H54 (cell line): ENCODE data around the gene TEX51.

Experiments used
- DNase-seq: peaks from one replicate; pipeline ENCODE4 v3.0.0; 2011; ENCODE audit warnings: low spot score, mixed read lengths; ENCODE audit not compliant: insufficient read length
- FAIRE-seq: peaks from 3 replicates; lab custom pipeline; 2011; peaks lifted over from hg19 to GRCh38; lab: Jason Lieb, UNC
- POLR2A ChIP-seq: IDR thresholded peaks from 2 replicates; pipeline ENCODE4 v1.6.1; 2011; ENCODE audit warnings: low read depth, mild to moderate bottlenecking, low read length

The TEX51 gene

GRCh38 chr2:126893153-126893552 lies 5.5 kb upstream of the TEX51 start:
- FAIRE-seq (no peak), DNase-seq (no peak)
- TF ChIP-seq POLR2A = no peak

- FAIRE-seq (no peak), DNase-seq (no peak)
- no peak for TF ChIP-seq POLR2A
Measured at GRCh38 chr2:126893606-126894005, 5.1 kb upstream of the TEX51 start.

- no peak for FAIRE-seq
- TF ChIP-seq POLR2A = no peak
- DNase-seq = no peak
Measured at GRCh38 chr2:126894082-126894481, 4.6 kb upstream of the TEX51 start.

GRCh38 chr2:126894585-126895182 lies 4.0 kb upstream of the TEX51 start:
- FAIRE-seq (no peak), DNase-seq (no peak)

GRCh38 chr2:126895336-126895735 lies 3.4 kb upstream of the TEX51 start:
- FAIRE-seq = no peak
- DNase-seq = no peak
- TF ChIP-seq POLR2A = no peak

More at GRCh38 chr2:126894585-126895182, 4.0 kb upstream of the TEX51 start:
- no peak for TF ChIP-seq POLR2A

GRCh38 chr2:126896471-126896870 lies 2.2 kb upstream of the TEX51 start:
- FAIRE-seq (no peak), DNase-seq (no peak)
- no peak for TF ChIP-seq POLR2A

GRCh38 chr2:126899616-126900185 lies 1.0 kb downstream of the TEX51 start:
- FAIRE-seq = no peak
- no peak for TF ChIP-seq POLR2A
- DNase-seq = no peak

- FAIRE-seq (no peak), DNase-seq (no peak)
- TF ChIP-seq POLR2A = no peak
Measured at GRCh38 chr2:126900646-126901319, 2.1 kb downstream of the TEX51 start.

GRCh38 chr2:126901459-126901858 lies 2.8 kb downstream of the TEX51 start:
- TF ChIP-seq POLR2A = no peak
- no peak for DNase-seq
- FAIRE-seq = no peak

- DNase-seq = no peak
- no peak for TF ChIP-seq POLR2A
- FAIRE-seq = no peak
Measured at GRCh38 chr2:126902152-126902835, 3.6 kb downstream of the TEX51 start.

- no peak for FAIRE-seq
- no peak for TF ChIP-seq POLR2A
- DNase-seq = no peak
Measured at GRCh38 chr2:126902859-126903258, 4.2 kb downstream of the TEX51 start.

GRCh38 chr2:126905991-126906390 lies 7.3 kb downstream of the TEX51 start:
- DNase-seq (no peak), FAIRE-seq (no peak)
- TF ChIP-seq POLR2A = no peak

GRCh38 chr2:126906781-126907180 lies 8.1 kb downstream of the TEX51 start:
- no peak for FAIRE-seq
- TF ChIP-seq POLR2A = no peak
- DNase-seq = no peak

GRCh38 chr2:126907671-126908070 lies 9.0 kb downstream of the TEX51 start:
- no peak for TF ChIP-seq POLR2A
- FAIRE-seq (no peak), DNase-seq (no peak)
